Stomach (tissue), 9 donors: ENCODE results near the gene NDUFA3. TPM values are rescaled to one million over a fixed set of nuclear protein-coding genes. Genes with fewer than 3 reads are reported as not detected.

Source experiments
- DNase-seq, 2 donors: peaks; one replicate each; pipeline versions ENCODE4 v3.0.0 to v3.0.0-alpha.2; 2013 to 2019
- H3K27ac ChIP-seq, 5 donors: fragments of 200-600 bp in 4 of 5; sonication (generic) in 4 of 5; one replicate each; pipeline ENCODE4 v1.5.1; 2013 to 2019; ENCODE audit warnings: mild to moderate bottlenecking in 1 of 5, moderate library complexity in 1 of 5
- H3K27me3 ChIP-seq, 3 donors: fragments of 200-600 bp; sonication (generic); one replicate each; pipeline ENCODE4 v1.5.1; 2017 to 2019; ENCODE audit warnings: mixed run types in 1 of 3
- H3K36me3 ChIP-seq, 4 donors: fragments of 200-600 bp; sonication (generic); 1 replicate in 3 of 4; 2 replicates in 1 of 4; pipeline ENCODE4 v1.5.1; 2016 to 2019
- H3K4me1 ChIP-seq, 4 donors: fragments of 200-600 bp; sonication (generic); one replicate each; pipeline ENCODE4 v1.5.1; 2016 to 2019
- H3K4me3 ChIP-seq, 4 donors: fragments of 200-600 bp; sonication (generic) in 3 of 4; one replicate each; pipeline ENCODE4 v1.5.1; 2016 to 2019; ENCODE audit warnings: mild to moderate bottlenecking in 1 of 4
- H3K9me3 ChIP-seq, 4 donors: fragments of 200-600 bp; sonication (generic); one replicate each; pipeline ENCODE4 v1.5.1; 2016 to 2019
- EP300 ChIP-seq: sonication (generic); formaldehyde crosslinking; IDR thresholded peaks from one replicate; pipeline ENCODE4 v1.6.1; 2017; ENCODE audit warnings: antibody characterized with exemption
- POLR2A ChIP-seq, 4 donors: fragments of 450-650 bp; IDR thresholded peaks; one replicate each; pipeline ENCODE4 v1.6.1; 2016; ENCODE audit warnings: antibody characterized with exemption in 4 of 4, control low read depth in 2 of 4, mild to moderate bottlenecking in 1 of 4, moderate library complexity in 1 of 4
- POLR2AphosphoS5 ChIP-seq, 3 donors: sonication (generic); formaldehyde crosslinking; IDR thresholded peaks; one replicate each; pipeline ENCODE4 v1.6.1; 2016; ENCODE audit warnings: antibody characterized with exemption in 3 of 3
- WGBS, 5 donors: extraction: QIAGEN DNeasy Blood & Tissue Kit in 3 of 5; methylation state at CpG; one replicate each; pipeline versions ENCODE4 v1.1.5 to v1.1.7; 2013 to 2018; 5-methylcytosine and 5-hydroxymethylcytosine counted together
- intact Hi-C: fragments of 100-400 bp; cut with DNase I; formaldehyde crosslinking; loops from one replicate; pipeline ENCODE4 v1.15.1; 2023; ENCODE audit warnings: low total_unique reads
- polyA plus RNA-seq, 3 donors: library from polyadenylated mRNA; stranded (reverse); fragments of 200-250 nt; gene quantifications; one replicate each; pipeline ENCODE4 v1.2.3, GENCODE V29; 2013
- total RNA-seq, 5 donors: library from RNA; depleted of rRNA; stranded (reverse); fragments of >200 nt; gene quantifications; one replicate each; pipeline versions ENCODE4 v1.1.0 to v1.2.3, GENCODE V29; 2014 to 2016
- TF ChIP-seq, protein P1 (sequence below), 7 experiments: fragments of 450-650 bp in 4 of 7; fragments of 200-600 bp in 3 of 7; sonication (generic) in 3 of 7; IDR thresholded peaks; one replicate each; pipeline ENCODE4 v1.5.1; 2016 to 2019; ENCODE audit warnings: antibody characterized with exemption in 7 of 7, control low read depth in 2 of 7, mild to moderate bottlenecking in 1 of 7
- donor health status: healthy with polysubstance abuse.
- donor health status: Bipolar disorder and iron deficiency.
- donor health status: healthy.

Gene NDUFA3
- total and polyA plus RNA-seq, 8 donors: 7.0 to 401 (median 253) TPM; not detected in 1

DNA sequence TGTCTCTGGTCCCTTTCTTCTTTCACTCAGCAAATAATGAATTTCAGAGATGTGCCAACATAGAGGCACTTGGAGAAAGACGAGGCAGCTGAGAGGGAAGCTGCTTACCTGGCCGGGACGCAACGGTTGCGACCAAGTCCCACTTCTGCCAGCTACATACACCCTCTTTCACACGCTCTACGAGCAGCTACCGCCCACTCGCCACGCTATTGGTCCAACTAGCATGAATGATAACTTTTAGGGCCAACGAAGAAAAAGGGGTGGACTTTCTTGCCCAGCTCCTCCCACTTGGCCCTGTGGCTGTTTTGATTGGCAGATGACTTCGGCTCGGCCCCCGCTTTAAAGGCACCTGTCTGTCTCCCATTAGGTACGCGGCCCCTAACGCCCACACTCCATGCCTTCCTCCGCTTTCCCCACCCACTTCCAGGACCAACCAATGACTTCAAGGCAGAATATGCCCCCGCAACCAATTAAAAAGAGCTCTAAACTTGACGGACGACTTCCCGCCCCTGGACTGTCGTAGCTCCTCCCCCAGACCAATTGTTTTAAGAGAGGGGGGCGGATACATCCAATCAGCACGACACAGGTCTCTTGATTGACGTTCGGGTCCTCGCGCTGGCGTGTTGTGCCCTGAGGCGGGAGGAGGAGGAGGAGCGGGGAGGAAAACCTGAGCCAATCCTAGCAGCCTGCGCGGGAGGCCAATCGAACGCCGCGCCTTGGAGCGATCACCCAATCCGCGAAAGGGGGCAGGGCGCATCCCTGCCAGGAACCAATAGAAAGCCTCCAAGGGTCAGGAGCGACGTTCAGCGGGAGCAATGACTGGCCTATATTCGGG lies 34.4 kb downstream of the NDUFA3 start:
- peak; percentile 99 to 100 for DNase-seq
- peak overlapping the region; percentile 71 to 100 (median 95) for H3K4me3 ChIP-seq
- H3K27me3 ChIP-seq: no peaks in the 10 kb centered on the region
- H3K4me1 ChIP-seq: peaks cover 17 to 52% (median 48%) of the 10 kb centered on the region in 4 donors
- TF ChIP-seq POLR2AphosphoS5 (IDR thresholded peaks at IDR 0.05) (peak in 2 of 3 donors; percentile 64 to 91), EP300 (no peak)
- intact Hi-C loops: no loop called here
- peak overlapping the region; percentile 85 to 97 (median 93) for H3K27ac ChIP-seq
- H3K36me3 ChIP-seq: peaks cover 0 to 38% (median 25%) of the 10 kb centered on the region in 4 donors
- 0 to 1% (median 0%) methylated on average over 43 to 46 of the region's 46 CpGs for whole genome bisulfite sequencing, 5 donors
- no peaks in the 10 kb centered on the region for H3K9me3 ChIP-seq

GRCh38 chr19:54137699-54138488 lies 35.2 kb downstream of the NDUFA3 start, which contains the start of gene CNOT3:
Gene CNOT3, plus strand, starts transcription at chr19:54137762. Its CDS starts 5,217 bp downstream, at chr19:54142979.
- Histone ChIP-seq H3K9me3 (no peaks in the 10 kb centered on the region), H3K36me3 (peaks cover 5 to 38% (median 27%) of the 10 kb centered on the region in 4 donors), H3K27ac (peak within 1 kb of the TSS; percentile 85 to 97 (median 93)), H3K4me1 (peaks cover 17 to 52% (median 49%) of the 10 kb centered on the region in 4 donors), H3K4me3 (peak within 1 kb of the TSS; percentile 71 to 100 (median 95)), H3K27me3 (no peaks in the 10 kb centered on the region)
- DNase-seq: peak in 1 of 2 donors; percentile 65
- TF ChIP-seq POLR2AphosphoS5 (IDR thresholded peaks at IDR 0.05) (peak; percentile 74 to 92 (median 85)), POLR2A (IDR thresholded peaks at IDR 0.05) (peak in 2 of 4 donors; percentile 63 to 69)
- TF ChIP-seq, protein P1, sequence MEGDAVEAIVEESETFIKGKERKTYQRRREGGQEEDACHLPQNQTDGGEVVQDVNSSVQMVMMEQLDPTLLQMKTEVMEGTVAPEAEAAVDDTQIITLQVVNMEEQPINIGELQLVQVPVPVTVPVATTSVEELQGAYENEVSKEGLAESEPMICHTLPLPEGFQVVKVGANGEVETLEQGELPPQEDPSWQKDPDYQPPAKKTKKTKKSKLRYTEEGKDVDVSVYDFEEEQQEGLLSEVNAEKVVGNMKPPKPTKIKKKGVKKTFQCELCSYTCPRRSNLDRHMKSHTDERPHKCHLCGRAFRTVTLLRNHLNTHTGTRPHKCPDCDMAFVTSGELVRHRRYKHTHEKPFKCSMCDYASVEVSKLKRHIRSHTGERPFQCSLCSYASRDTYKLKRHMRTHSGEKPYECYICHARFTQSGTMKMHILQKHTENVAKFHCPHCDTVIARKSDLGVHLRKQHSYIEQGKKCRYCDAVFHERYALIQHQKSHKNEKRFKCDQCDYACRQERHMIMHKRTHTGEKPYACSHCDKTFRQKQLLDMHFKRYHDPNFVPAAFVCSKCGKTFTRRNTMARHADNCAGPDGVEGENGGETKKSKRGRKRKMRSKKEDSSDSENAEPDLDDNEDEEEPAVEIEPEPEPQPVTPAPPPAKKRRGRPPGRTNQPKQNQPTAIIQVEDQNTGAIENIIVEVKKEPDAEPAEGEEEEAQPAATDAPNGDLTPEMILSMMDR (IDR thresholded peaks at IDR 0.05): no peak
- intact Hi-C loops: no loop called here
- WGBS, 5 donors: 0 to 1% (median 0%) methylated on average over 29 to 100 of the region's 103 CpGs

DNA sequence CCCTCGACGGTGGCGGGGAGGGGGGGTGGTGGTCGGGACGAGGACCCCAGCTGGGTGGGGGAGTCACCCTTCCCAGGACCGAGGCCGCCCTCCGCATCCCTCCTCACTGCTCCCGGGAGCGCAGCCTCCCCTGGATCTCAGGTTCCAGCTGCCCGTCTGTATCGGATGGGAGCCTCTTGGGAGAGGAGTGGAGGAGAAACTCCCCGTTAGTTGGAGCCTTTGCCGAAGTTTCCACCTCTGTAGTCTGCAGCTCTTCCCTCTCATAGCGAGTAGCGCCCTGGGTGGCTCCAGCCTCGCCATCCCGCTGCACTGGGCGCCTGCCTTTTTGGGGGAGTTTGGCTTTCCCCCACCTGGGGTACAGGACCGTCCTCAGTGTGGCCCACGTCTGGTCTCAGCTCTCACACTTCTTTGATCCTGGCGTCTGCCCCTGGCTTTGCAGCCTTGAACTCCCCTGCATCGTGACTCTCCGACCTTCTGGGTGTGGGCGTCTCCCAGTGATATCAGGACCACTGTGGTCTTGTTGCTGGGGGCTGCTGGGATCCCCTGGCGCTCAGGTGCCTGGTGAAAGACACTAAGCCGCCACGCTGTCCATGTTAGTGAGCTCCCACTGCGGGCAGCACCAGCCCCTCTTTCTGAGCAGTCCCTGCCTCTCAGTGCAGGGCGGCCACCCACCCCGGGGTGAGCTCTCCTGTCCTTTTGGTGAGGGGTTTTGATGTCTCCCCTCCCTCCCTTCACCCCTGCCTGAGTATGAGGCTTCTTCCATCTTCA lies 36.0 kb downstream of the NDUFA3 start:
- peak overlapping the region; percentile 85 to 97 (median 93) for H3K27ac ChIP-seq
- intact Hi-C loops: no loop called here

DNA sequence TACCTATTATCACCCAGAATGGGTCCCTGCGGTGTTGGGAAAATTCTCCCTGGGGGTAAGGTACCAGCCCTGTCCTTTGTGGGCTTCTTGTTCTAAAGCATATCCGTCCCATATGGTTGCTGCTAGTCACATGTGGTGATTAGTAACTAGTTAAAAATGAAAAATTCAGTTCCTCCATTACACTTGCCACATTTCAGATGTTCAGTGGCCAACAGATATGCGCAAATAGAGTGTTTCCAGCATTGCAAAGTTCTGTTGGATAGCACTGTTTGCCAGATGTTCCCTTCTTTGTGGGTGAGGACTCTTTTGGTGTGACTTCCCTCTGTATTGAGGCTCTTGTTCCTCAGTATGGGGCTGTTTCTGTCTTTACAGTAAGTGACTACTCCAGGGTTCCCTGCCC lies 38.7 kb downstream of the NDUFA3 start:
- 85 to 90% (median 88%) methylated on average over 3 of the region's 3 CpGs for WGBS, 5 donors
- H3K36me3 ChIP-seq: peaks cover 40 to 71% (median 56%) of the 10 kb centered on the region in 4 donors

More for the DNA sequence above, 36.0 kb downstream of the NDUFA3 start:
- no peak for DNase-seq
- Histone ChIP-seq H3K9me3 (no peaks in the 10 kb centered on the region), H3K4me3 (peak overlapping the region; percentile 71 to 100 (median 95)), H3K27me3 (no peaks in the 10 kb centered on the region), H3K4me1 (peaks cover 17 to 52% (median 49%) of the 10 kb centered on the region in 4 donors), H3K36me3 (peaks cover 13 to 44% (median 29%) of the 10 kb centered on the region in 4 donors)
- TF ChIP-seq POLR2AphosphoS5 (IDR thresholded peaks at IDR 0.05): no peak
- no peak for TF ChIP-seq EP300
- TF ChIP-seq POLR2A (IDR thresholded peaks at IDR 0.05): no peak
- TF ChIP-seq, protein P1 (IDR thresholded peaks at IDR 0.05): no peak
- WGBS, 5 donors: 17 to 23% (median 19%) methylated on average over 21 to 31 of the region's 31 CpGs

More for the DNA sequence above, 38.7 kb downstream of the NDUFA3 start:
- DNase-seq: no peak
- no peaks in the 10 kb centered on the region for H3K9me3 ChIP-seq
- TF ChIP-seq POLR2AphosphoS5 (IDR thresholded peaks at IDR 0.05) (no peak), POLR2A (IDR thresholded peaks at IDR 0.05) (no peak), EP300 (no peak)
- TF ChIP-seq, protein P1 (IDR thresholded peaks at IDR 0.05): no peak
- H3K4me1 ChIP-seq: peaks cover 17 to 45% (median 40%) of the 10 kb centered on the region in 4 donors
- H3K27me3 ChIP-seq: no peaks in the 10 kb centered on the region
- intact Hi-C loops: no loop called here
- no peak overlapping the region for H3K4me3 ChIP-seq
- no peak overlapping the region for H3K27ac ChIP-seq
